Right lobe of liver (tissue), 4 donors: ENCODE data around the gene MYO7A.
A peak's percentile ranks its signal among the peaks of the same experiment; 100 is the strongest.

Experiments used
- CTCF ChIP-seq, 4 donors: fragments of 200-600 bp in 3 of 4; fragments of 450-650 bp in 1 of 4; IDR thresholded peaks; one replicate each; pipeline versions ENCODE4 v1.5.1 to v1.8.0; 2016 to 2022; ENCODE audit warnings: antibody characterized with exemption in 4 of 4, mild to moderate bottlenecking in 2 of 4
- POLR2A ChIP-seq: fragments of 450-650 bp; IDR thresholded peaks from one replicate; pipeline ENCODE4 v1.6.1; 2017; ENCODE audit warnings: antibody characterized with exemption, mild to moderate bottlenecking
- donor health status: DM: no; HTN: no; CAD: no.
- donor health status: DM: no; HTN: no; CAD: no.
- donor health status: DM: no; HTN: yes; CAD: no.

DNA sequence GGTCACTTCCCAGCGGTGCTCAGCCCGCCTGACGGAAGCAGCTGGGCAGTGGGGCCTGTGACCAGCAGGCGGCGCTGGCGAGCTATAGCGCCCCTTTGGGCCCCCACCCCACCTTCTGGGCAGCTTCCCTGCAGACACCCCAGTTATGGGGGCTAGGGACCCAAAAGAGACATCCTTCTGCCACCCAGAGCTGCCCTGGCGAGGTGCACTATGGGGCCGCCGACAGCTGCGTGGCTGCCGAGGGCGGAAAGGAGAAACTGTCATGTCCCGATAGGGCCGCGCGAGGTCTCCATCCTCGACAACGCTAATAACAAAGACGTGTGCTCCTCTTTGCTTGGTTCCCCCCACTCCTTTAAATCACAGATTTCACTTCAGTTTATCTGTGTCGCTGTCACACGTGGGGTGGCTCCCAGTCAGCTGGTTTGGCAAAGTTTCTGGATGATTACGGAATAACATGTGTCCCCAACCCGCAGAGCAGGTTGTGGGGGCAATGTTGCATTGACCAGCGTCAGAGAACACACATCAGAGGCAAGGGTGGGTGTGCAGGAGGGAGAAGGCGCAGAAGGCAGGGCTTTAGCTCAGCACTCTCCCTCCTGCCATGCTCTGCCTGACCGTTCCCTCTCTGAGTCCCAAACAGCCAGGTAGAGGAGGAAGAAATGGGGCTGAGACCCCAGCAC lies 673 bp upstream of the MYO7A start:
- TF ChIP-seq POLR2A (no peak), CTCF (IDR thresholded peaks at IDR 0.05) (peak; percentile 99 to 100 (median 100))
